Embryonic facial prominence (tissue), 1 donor: ENCODE results near the gene CD300LB.
"Not testable (repeated sequence)": the region's sequence is repeated elsewhere in the genome, so short reads cannot be mapped to it uniquely, and the experiment has no call there.

Experiments
- DNase-seq: peaks from one replicate; pipeline ENCODE4 v3.0.0-alpha.2; 2016; ENCODE audit errors: extremely low spot score

The CD300LB gene

DNA sequence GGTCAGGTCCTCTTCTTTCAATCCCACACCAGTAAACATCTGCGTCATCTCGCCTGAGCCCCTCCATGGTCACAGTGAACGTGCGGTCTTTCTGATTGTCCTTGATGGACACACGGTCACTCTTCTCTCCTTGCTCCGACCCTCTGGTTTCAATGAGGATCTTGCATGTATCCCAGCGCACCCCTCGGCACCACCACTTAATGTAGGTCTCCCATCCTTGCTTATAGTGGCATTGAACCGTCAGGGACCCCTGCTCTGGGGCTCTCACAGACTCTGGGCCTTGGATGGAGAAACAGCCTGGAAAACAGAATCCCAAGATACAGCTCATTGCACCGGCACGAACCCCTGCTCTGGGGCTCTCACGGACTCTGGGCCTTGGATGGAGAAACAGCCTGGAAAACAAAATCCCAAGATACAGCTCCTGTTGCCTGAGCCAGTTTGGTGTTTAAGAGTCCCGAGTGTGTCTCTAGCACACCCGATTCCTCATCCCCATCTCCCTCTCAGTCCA lies 5.4 kb downstream of the CD300LB start:
- no peak for DNase-seq

DNA sequence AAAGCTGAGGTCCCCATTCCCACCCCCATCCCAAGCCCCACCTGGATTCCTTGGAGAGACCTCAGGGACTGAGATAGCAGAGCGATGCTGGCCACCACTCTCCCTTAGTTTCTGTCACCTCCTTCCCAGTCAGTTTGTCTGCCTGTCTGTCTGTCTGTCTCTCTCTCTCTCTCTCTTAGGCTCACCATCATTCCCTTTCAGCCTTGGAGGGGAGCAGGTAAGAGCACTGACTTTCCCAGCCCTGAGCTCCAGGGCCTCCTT lies 5.9 kb downstream of the CD300LB start:
- DNase-seq = no peak

DNA sequence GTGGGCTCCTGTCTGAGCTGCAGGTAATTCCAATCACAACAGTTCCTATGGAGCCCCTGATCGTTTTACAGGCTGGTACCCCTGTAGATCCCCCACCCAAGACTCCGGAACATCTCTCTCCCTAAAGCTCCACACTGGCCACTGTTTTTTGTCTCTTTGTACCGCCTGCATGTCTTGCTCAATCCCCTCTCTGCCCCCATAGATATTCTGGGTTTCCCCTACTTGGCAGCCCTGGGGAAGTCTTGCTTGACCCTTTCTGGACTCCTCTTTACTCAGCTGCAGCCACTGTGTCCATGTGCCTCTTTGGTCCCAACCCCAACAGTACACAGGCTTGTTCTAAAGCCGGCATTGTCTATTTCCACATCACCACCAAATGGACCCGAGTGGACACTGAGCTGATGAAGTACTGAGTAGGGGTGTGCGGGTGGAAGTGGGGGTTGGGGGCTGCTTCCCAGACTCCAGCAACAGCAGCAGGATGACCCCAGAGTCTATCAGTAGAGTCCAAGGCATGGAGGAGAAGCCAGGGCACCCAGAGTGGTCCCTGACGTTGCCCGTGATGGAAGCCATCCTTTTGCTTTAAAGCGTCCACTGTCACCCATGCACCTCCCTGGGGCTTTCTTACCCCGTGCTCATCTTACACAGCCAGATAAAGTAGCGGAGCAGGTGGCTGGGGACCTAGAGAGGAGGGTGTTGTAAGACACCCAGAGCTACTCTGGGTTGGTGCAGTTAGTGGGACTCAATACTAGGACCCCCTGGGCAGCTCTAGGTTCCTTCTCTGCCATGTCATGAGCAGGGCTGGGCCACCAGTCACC lies 6.4 kb downstream of the CD300LB start:
- no peak for DNase-seq

DNA sequence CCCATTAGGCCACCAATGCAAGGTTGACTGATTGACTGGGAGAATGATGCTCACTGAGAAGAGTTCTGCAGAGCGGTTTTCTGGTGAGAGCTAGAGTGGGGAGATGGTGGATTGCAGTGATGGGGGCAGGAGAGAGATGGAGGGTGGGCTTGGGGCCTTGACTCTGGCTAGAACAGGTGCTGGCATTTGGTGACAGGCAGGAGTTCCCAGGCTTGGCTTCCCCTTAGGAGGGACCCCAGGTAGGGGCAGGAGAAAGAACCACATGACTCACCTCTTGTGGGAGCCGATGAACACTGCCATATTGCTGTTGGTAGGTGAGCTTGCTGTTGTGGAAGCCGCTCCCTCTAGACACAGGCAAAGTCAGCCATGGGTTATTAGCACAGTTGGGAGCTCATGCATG lies 8.0 kb downstream of the CD300LB start:
- no peak for DNase-seq

DNA sequence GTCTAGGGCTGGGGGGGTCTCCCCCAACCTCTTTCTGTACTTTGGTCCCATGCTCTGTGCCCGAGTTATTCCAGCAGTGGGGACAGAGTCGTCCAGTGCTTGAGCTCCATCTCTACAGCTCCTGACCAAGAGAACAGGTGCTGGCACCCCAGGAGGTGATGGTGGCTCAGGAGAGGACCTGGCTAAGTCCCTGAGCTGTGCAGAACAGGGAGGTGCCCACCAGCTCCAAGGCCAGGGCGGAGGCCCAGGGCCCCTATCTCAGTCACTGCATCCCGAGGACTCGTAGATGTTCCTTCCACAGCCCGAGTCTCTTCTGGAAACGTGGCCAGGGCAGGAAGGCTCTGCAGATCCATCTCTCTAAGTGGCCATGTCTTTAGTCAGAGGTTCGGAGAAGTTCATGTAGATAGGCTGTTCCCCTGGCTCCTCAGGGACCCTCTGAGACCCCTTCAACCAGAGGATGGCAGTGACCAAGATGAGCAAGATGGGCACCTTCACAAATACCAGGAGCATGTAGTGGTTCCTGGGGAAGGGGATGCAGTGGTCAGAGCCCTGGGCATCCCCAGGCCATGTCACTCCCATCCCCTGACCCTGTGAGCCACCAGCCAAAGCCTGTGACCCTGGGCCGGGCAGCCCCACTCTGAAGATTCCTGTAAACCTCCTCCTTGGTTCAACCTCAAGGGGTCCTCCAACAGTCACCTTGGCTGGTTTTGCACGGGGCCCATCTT lies 8.7 kb downstream of the CD300LB start:
- DNase-seq = no peak

DNA sequence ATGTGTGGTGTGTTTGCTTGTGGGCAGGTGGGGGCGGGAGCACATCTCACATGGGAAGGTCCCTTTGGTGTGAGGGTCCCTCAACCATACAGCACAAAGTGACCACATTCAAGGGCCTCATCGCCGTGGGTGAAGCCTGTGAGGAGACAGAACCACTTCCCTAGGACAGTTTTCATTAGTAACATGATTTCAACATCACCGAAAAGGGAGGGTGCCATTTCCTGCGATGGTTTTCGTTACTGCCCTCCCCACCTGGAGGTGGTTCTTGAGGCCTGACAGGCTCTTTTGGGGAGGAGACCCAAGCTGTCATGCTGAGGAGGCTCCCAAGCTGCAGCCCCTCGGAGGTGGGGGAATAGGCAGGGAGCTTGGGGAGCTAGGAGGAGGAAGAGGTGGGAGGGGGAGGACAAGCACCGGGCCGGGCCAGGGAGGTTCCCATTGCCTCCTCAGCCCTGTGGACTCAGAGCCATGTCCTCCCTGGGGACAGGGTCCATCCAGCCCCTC lies 9.5 kb downstream of the CD300LB start:
- no peak for DNase-seq

DNA sequence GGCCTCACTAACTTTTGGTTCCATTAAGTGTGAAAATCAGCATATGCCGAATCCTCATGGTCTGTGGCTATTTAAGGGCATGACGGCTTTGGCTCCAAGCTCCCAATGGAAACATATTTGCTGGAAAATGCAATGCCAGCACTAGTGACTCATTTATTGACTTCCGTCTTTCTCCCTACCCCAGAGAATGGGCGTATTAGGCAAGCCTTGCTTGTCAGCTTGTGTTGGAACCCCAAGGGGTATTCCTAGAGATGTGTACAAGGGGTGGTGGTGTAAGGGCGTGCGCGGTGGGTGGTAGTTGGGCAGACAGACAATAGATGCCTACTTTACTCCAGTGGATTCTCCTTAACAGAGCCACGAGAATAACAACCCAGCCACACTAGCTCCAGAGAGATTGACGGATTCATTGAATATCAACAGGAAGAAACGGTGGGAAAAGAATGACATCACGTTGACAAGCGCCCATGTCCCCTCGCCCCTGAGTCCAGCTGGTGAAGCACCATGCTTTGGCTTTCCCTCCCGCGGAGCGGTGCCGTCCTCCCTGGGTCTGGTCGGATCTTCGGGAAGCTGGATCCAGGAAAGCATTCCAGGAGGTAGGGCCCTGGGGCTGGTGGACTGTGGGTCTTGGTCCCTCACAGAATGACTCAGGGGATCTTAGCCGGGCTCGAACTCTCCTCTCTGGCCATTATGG lies 10.3 kb downstream of the CD300LB start:
- DNase-seq = no peak

DNA sequence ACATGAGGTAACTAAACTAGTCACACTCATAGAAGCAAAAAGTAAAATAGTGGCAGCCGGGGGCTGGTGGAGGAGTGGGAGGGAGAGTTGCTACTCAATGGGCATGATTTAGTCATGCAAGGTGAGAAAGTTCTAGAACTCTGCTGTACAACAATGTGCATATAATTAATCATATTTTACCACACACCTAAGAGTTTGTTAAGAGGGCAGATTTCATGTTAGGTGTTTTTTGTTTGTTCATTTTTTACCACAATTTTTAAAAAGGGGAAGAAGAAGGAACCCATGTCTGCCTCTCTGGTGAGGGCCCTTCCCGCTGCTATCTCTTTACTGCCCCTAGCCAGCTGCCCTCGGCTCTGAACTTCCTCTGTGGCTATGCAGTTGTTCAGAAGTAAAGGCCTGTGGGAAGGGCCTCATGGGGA lies 11.2 kb downstream of the CD300LB start:
- DNase-seq = no peak

DNA sequence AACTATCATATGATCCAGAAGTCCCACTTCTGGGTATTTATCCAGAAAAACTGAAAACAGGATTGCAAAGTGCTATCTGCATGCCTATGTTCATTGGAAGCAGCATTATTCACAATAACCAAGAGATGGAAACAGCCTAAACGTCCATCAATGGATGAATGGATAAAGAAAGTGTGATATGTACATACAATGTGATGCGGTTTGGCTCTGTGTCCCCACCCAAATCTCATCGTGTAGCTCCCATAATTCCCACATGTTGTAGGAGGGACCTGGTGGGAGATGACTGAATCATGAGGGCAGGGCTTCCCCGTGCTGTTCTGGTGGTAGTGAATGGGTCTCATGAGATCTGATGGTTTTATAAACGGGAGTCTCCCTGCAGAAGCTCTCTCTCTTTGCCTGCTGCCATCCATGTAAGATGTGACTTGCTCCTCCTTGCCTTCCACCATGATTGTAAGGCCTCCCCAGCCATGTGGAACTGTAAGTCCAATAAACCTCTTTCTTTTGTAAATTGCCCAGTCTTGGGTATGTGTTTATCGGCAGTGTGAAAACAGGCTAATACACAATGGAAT lies 12.8 kb downstream of the CD300LB start:
- DNase-seq = not testable (repeated sequence)

DNA sequence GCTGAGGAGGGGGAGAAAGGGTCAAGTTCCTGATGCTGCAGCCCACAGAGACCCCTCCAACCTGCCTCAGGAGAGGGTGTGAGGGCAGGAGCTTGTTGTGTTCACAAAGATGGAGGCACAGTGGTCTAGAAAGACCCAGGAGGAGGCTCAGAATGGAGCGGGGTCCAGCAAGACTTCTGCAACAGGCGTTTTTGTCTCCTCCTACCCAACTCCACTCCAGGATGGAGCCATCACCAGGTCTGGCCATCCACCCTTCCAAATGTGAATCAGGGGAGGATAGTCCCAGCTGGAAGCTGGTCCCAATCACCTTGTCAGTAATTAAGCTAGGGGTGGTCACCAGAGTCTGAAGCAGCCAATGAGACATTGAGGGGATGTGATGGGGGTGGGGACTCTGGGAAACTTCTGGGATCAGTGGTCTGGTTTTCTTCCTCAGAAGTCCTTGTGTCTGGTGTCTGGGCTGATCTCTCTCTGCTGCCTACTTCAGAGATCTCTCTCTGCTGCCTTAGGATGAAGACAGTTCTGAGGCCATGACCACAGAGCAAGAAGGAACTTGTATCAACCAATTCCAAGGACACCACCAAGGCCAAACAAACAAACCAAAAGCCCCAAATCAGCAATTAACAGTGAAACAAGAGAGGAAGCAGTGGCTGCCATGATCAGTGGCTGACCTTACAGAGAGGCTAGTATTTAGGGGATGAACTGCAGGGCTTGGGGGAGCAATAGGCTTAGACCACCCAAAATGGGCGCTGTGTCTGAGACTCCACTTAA lies 14.5 kb downstream of the CD300LB start:
- DNase-seq = no peak

DNA sequence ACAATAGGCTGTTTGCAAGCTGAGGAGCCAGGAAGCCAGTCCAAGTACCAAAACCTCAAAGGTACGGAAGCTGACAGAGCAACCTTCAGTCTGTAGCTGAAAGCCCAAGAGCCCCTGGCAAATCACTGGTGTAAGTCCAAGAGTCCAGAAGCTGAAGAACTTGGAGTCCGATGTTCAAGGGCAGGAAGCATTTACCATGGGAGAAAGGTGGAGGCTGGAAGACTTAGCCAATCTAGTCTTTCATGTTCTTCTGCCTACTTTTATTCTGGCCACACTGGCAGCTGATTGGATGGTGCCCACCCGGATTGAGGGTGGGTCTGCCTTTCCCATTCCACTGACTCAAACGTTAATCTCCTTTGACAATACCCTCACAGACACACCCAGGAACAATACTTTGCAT lies 15.3 kb downstream of the CD300LB start:
- DNase-seq = no peak

DNA sequence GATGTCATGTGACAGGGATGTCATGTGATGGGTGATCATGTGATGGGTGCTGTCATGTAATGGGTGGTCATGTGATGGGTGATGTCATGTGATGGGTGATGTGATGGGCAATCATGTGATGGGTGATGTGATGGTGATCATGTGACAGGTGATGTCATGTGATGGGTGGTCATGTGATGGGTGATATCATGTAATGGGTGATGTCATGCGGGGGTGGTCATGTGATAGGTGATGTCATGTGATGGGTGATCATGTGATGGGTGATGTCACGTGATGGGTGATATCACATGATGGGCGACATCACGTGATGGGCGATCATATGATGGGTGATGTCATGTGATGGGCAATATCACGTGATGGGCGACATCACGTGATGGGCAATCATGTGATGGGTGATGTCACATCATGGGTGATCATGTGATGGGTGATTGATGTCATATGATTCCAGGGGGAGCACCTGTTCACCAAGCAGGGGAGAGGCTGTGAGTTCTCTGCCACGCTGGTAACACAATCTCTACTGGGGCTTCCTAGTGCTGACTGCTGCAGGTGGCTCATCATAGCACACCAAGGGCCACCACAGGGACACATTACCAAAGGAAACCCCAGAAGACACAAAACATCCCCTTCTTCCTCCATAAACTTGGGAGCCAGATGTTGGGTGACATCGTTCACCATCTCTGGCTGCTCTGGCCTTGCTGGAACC lies 16.5 kb downstream of the CD300LB start:
- DNase-seq = no peak

DNA sequence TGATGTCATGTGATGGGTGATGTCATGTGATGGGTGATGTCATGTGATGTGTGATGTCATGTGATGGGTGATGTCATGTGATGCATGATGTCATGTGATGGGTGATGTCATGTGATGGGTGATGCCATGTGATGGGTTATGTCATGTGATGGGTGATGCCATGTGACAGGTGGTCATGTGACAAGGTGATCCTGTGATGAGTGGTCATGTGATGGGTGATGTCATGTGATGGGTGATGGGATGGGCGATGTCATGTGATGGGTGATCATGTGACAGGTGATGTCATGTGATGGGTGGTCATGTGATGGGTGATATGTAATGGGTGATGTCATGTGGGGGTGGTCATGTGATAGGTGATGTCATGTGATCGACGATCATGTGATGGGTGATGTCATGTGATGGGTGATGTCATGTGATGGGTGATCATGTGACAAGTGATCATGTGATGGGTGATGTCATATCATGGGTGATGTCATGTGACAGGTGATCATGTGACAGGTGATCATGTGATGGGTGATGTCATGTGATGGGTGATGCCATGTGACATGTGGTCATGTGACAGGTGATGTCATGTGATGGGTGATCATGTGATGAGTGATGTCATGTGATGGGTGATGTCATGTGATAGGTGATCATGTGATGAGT lies 17.2 kb downstream of the CD300LB start:
- DNase-seq = no peak

DNA sequence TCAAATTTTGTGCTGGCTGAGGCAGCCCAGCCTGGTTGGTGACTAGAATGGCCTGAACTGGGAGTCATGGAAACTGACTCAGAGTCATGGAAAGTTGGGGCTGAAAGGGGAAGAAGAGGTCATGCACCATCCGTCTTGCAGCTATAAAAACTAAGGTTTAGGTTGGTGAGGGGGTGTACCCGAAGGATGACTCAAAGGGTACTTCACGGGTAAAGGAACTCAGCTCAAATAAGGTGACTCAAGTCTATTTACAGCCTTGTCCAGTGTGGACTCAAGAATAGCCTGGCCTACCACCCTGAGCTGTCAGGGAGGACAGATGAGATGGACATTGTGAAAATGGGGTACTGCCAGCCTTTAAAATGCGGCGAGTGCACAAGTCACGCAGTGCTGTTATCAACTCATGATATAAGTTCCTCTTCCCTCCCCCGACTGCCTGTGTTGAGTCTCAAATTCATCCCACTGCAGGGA lies 18.6 kb downstream of the CD300LB start:
- DNase-seq = no peak

DNA sequence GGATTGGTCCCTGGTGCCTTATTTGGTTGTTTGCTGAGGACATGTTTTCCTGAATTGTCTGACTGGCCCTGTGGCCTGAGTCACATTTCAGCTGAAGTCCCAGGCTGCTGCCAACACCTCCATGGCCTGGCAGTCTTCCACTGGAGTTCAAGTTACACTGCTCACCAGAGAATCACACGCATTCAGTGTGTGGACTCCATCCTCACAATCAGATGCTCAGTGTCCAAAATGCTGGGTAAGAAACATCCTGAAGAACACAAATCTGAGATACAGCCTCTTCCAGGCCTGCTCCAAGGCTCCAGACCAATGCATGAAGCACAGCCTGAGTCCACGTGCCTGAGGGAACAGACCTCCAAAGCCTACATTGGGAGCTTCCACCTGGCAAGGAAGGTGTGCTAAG lies 19.2 kb downstream of the CD300LB start:
- no peak for DNase-seq

DNA sequence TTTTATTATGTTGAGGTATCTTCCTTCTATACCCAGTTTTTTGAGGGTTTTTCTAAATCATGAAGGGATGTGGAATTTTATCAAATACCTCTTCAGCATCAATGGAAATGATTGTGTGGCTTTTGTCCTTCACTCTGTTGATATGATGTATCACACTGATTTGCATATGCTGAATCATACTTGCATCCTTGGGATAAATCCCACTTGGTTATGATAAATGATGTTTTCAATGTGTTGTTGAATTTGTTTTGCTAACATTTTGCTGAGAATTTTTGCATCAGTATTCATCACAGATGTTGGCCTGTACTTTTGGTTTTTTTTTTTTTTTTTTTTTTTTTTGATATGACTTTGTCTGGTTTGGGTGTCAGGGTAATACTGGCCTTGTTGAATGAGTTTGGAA lies 23.1 kb downstream of the CD300LB start:
- no peak for DNase-seq

DNA sequence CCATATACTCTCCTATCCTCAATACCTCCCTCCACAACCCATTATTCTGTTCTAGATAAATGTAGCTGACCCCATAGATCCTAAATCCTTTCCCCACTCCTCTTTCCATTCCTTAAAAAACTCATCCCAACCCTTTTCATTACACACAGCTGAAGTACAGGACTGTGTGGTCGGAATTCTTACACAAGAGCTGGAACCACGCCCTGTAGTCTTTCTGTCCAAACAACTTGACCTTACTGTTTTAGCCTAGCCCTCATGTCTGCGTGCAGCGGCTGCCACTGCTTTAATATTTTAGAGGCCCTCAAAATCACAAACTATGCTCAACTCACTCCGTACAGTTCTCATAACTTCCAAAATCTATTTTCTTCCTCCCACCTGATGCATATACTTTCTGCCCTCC lies 27.3 kb downstream of the CD300LB start:
- DNase-seq = not testable (repeated sequence)

DNA sequence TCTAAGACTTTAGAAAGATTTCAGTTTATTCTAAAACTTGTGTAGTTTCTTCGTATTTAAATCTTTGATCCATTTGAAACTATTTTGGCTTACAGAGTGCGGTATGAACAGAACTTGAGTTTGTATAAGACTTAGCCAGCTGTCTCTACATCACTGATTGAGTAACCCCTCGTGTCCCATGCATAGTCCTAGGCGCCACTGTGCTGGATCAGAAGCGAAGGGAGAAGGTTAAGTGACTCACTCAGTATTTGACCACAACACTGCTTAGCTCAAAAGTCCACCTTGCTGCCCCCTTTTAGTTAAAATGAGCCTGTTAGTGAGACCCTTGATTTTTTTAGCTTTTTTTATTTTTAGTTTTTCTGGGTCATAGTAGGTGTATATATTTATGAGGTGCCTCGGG lies 28.4 kb downstream of the CD300LB start:
- DNase-seq = no peak

DNA sequence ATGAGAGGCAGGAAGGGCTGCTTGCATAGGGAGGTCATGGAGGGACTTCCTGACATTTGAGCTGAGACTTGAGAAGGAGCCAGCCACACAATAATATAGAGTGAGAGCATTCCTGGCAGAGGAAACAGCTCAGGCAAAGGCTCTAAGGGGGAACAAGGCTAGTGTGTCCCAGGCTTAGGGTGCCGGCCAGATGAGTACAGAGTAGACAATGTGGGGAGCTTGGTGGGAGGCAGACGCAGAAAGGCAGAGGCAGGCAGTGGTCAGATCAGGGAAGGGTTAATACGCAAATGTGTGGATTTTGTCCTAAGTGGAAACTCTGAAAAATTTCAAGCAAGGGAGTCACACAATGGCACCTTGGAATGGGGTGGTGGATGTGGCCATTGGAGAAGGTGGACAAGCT lies 31.3 kb downstream of the CD300LB start:
- no peak for DNase-seq

DNA sequence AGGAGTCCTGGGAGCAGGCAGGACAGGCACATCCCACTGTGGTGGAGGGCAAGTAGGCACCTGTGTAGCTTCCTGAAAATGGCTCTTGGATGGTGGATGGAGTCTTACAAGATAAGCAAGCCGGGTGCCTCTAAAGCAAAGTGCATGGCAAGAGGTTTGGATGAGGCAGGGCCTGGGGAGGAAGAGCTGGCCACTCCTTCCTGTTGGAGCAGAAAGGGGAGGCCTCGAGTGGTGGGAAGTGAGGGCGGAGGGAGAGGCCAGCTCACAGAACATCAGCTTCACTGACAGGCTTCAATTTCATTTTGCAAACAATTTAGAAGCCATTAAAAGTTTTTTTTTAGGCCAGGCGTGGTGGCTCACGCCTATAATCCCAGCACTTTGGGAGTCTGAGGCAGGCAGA lies 33.8 kb downstream of the CD300LB start:
- no peak for DNase-seq
